NT2/D1 (cell line): ENCODE results near the gene KRT82.

Experiments used
- SUZ12 ChIP-seq: IDR thresholded peaks from 2 replicates; pipeline ENCODE4 v1.6.1; 2011; ENCODE audit not compliant: insufficient read length, insufficient read depth; ENCODE audit errors: extremely low read depth
- ZNF274 ChIP-seq: IDR thresholded peaks from 2 replicates; pipeline ENCODE4 v1.6.1; 2011; ENCODE audit warnings: mild to moderate bottlenecking, low read depth, low read length

DNA sequence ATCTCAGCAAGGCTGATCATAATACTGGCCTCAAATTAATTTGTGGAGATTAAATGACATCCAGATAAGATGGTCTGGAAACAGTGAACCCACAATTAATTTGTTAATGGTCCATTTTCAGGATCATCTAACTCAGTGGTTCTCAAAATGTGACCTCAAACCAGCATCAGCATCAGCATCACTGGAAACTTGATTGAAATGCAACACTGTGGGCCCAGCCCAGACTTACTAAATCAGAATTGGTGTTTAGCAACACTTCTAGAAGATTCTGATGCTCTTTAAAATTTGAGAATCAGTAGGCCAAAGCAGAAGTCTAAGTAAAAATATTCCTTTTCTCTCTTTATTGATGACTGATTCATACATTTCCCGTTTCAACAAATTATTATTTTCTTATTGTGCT, 10.7 kb upstream of the KRT82 start:
- TF ChIP-seq ZNF274 (no peak), SUZ12 (no peak)
